Measurements from ENCODE around the gene CAMTA1. TPM values are rescaled to one million over a fixed set of nuclear protein-coding genes. Genes with fewer than 3 reads are reported as not detected.

Gene CAMTA1
- polyA plus RNA-seq, 1 donor (not counting 4 experiments of a cell fraction or from before 2014, with no cell fraction given), result 51.4 TPM

GRCh38 chr1:7317888-7318287, 532.6 kb downstream of the CAMTA1 start:
- TF ChIP-seq EZH2 (IDR thresholded peaks at IDR 0.05; ENCODE audit: low read length) (no peak), CTCF (optimal IDR thresholded peaks at IDR 0.05 in 1 of 3, IDR thresholded peaks at IDR 0.05 in 1 of 3, conservative IDR thresholded peaks at IDR 0.05 in 1 of 3; ENCODE audit: extremely low read depth in 1 of 3, insufficient read depth in 2 of 3, low read length in 3 of 3) (no peak)
- DNase-seq (ENCODE audit: low read depth, low spot score), result no peak
- Histone ChIP-seq H3K79me2 (ENCODE audit: control insufficient read depth, insufficient read depth, low read length) (no peaks in the 10 kb centered on the region), H3K27me3 (ENCODE audit: control insufficient read depth, extremely low read depth, insufficient read depth, low read length) (no peaks in the 10 kb centered on the region), H3K9ac (ENCODE audit: control insufficient read depth, extremely low read depth, insufficient read depth, low read length) (no peak overlapping the region), H4K20me1 (ENCODE audit: control insufficient read depth, extremely low read depth, insufficient read depth, low read length) (no peaks in the 10 kb centered on the region), H3K36me3 (ENCODE audit: control insufficient read depth in 2 of 2, extremely low read depth in 1 of 2, insufficient read depth in 2 of 2, low read length in 2 of 2) (no peaks in the 10 kb centered on the region), H2AFZ (ENCODE audit: control insufficient read depth, low read length) (no peak overlapping the region), H3K27ac (ENCODE audit: control insufficient read depth, insufficient read depth, low read length) (no peak overlapping the region), H3K4me3 (ENCODE audit: control insufficient read depth in 2 of 3, extremely low read depth in 1 of 3, insufficient read depth in 2 of 3, low read depth in 1 of 3, low read length in 3 of 3) (no peak overlapping the region), H3K4me1 (ENCODE audit: control insufficient read depth, extremely low read depth, insufficient read depth, low read length) (no peaks in the 10 kb centered on the region), H3K4me2 (ENCODE audit: control insufficient read depth, extremely low read depth, insufficient read depth, low read depth, low read length) (no peak overlapping the region), H3K9me3 (ENCODE audit: control insufficient read depth, low read depth, low read length) (no peaks in the 10 kb centered on the region), H3K9me1 (ENCODE audit: control insufficient read depth, extremely low read depth, insufficient read depth, low read length) (no peaks in the 10 kb centered on the region)
- dilution Hi-C loops (cut with MboI; ENCODE audit: extremely low pct_ligation_motif_present, low sequenced_read_pairs), result no loop called here
- FAIRE-seq, result no peak

GRCh38 chr1:7319196-7319595, 533.9 kb downstream of the CAMTA1 start:
- Histone ChIP-seq H3K36me3 (ENCODE audit: control insufficient read depth in 2 of 2, extremely low read depth in 1 of 2, insufficient read depth in 2 of 2, low read length in 2 of 2) (no peaks in the 10 kb centered on the region), H3K4me3 (ENCODE audit: control insufficient read depth in 2 of 3, extremely low read depth in 1 of 3, insufficient read depth in 2 of 3, low read depth in 1 of 3, low read length in 3 of 3) (no peak overlapping the region), H4K20me1 (ENCODE audit: control insufficient read depth, extremely low read depth, insufficient read depth, low read length) (no peaks in the 10 kb centered on the region), H3K27me3 (ENCODE audit: control insufficient read depth, extremely low read depth, insufficient read depth, low read length) (no peaks in the 10 kb centered on the region), H3K27ac (ENCODE audit: control insufficient read depth, insufficient read depth, low read length) (no peak overlapping the region), H3K9me3 (ENCODE audit: control insufficient read depth, low read depth, low read length) (no peaks in the 10 kb centered on the region), H3K9ac (ENCODE audit: control insufficient read depth, extremely low read depth, insufficient read depth, low read length) (no peak overlapping the region), H3K79me2 (ENCODE audit: control insufficient read depth, insufficient read depth, low read length) (no peaks in the 10 kb centered on the region), H3K4me1 (ENCODE audit: control insufficient read depth, extremely low read depth, insufficient read depth, low read length) (no peaks in the 10 kb centered on the region), H2AFZ (ENCODE audit: control insufficient read depth, low read length) (no peak overlapping the region), H3K4me2 (ENCODE audit: control insufficient read depth, extremely low read depth, insufficient read depth, low read depth, low read length) (no peak overlapping the region), H3K9me1 (ENCODE audit: control insufficient read depth, extremely low read depth, insufficient read depth, low read length) (no peaks in the 10 kb centered on the region)
- DNase-seq (ENCODE audit: low read depth, low spot score), result no peak
- FAIRE-seq, result no peak
- no peak for TF ChIP-seq CTCF (optimal IDR thresholded peaks at IDR 0.05 in 1 of 3, IDR thresholded peaks at IDR 0.05 in 1 of 3, conservative IDR thresholded peaks at IDR 0.05 in 1 of 3; ENCODE audit: extremely low read depth in 1 of 3, insufficient read depth in 2 of 3, low read length in 3 of 3)
- TF ChIP-seq EZH2 (IDR thresholded peaks at IDR 0.05; ENCODE audit: low read length), result no peak
- dilution Hi-C loops (cut with MboI; ENCODE audit: extremely low pct_ligation_motif_present, low sequenced_read_pairs), result no loop called here

Measured in keratinocyte (primary cell).